GM12865 (cell line): Measurements from ENCODE around the gene SLC2A1.
A peak's percentile ranks its signal among the peaks of the same experiment; 100 is the strongest.

ENCODE experiments used
- DNase-seq: peaks from one replicate; pipeline ENCODE4 v3.0.0; 2010; ENCODE audit warnings: low read depth
- H3K4me3 ChIP-seq: 2 replicates; pipeline ENCODE4 v1.5.1; 2011; ENCODE audit warnings: mild to moderate bottlenecking, low read depth, low read length, control low read depth
- TF ChIP-seq, protein P1 (sequence below): IDR thresholded peaks from 2 replicates; pipeline ENCODE4 v1.5.1; 2011; ENCODE audit warnings: low read length, control low read depth, low read depth, inconsistent platforms; ENCODE audit not compliant: insufficient read depth; ENCODE audit errors: missing control alignments

The SLC2A1 gene

DNA sequence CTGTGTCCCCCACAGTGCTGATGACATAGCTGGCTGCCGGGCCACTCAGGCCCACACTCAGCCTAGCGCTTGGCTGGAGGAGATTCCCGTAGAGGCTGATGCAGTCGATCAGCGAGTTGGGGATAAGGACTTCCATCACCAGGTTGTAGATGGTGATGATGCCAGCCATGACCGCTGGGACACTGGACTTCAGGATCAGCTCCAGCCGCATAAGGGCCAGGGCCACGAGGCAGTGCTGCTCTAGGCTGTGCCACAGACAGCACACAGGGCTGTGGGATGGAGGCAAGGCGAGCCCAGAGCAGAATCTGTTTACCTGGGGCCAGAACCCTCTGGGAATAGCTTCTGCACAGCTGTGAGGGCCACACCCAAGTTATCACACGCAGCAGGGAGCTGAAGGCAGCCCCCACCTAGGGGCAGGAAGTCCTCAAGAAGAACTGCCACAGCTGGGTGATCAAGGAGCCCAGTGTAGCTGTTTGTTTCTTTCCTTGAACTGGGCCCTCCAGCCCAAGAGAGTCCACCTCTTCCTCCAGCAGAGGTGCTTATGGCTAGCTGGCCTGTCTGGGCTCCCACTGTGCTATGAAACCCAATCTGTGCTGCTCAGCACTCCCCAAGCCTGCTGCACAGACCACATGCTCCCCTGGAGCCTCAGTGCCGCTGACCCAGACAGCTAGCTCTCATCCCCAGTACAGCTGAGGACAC is 6.2 kb downstream of the SLC2A1 start:
- peak; percentile 84 for DNase-seq
- TF ChIP-seq, protein P1, sequence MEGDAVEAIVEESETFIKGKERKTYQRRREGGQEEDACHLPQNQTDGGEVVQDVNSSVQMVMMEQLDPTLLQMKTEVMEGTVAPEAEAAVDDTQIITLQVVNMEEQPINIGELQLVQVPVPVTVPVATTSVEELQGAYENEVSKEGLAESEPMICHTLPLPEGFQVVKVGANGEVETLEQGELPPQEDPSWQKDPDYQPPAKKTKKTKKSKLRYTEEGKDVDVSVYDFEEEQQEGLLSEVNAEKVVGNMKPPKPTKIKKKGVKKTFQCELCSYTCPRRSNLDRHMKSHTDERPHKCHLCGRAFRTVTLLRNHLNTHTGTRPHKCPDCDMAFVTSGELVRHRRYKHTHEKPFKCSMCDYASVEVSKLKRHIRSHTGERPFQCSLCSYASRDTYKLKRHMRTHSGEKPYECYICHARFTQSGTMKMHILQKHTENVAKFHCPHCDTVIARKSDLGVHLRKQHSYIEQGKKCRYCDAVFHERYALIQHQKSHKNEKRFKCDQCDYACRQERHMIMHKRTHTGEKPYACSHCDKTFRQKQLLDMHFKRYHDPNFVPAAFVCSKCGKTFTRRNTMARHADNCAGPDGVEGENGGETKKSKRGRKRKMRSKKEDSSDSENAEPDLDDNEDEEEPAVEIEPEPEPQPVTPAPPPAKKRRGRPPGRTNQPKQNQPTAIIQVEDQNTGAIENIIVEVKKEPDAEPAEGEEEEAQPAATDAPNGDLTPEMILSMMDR: no peak
- peak overlapping the region; percentile 14 for H3K4me3 ChIP-seq

DNA sequence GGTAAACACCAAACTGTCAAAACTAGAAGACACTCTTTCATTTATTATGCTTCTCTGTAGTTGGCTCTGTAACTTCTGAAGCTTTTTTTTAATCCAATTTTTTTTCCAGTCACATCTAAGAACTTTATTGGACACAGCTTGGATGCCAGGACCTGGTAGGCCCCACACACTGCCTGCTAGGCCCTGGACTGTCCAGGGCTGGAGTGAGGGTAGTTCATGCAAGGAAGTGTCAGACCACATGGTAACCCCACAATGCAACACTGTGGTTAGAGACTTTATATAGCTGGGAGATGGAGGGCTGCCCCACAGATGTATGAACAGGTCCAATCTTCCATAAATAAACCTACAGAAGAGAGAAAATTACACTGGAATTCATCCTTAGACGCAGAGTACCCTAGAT is 7.1 kb downstream of the SLC2A1 start:
- DNase-seq: no peak
- H3K4me3 ChIP-seq: no peak overlapping the region

DNA sequence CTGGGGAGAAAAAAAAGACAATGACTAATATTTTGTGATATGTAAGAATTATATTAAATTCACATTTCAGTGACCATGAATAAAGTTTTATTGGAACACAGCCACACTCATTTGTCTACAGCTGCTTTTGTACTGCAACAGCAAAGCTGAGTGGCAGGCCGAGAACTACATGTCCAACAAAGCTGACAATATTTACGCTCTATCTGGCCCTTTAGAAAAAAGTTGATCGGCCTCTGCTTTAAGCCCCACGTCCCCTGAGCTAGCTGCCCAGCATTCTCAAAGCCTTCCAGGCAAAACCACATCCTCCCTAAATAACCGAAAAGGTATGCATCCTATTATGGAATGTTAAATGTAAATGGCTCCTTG is 8.6 kb downstream of the SLC2A1 start:
- no peak overlapping the region for H3K4me3 ChIP-seq

More for the DNA sequence above, 7.1 kb downstream of the SLC2A1 start:
- TF ChIP-seq, protein P1: no peak

DNA sequence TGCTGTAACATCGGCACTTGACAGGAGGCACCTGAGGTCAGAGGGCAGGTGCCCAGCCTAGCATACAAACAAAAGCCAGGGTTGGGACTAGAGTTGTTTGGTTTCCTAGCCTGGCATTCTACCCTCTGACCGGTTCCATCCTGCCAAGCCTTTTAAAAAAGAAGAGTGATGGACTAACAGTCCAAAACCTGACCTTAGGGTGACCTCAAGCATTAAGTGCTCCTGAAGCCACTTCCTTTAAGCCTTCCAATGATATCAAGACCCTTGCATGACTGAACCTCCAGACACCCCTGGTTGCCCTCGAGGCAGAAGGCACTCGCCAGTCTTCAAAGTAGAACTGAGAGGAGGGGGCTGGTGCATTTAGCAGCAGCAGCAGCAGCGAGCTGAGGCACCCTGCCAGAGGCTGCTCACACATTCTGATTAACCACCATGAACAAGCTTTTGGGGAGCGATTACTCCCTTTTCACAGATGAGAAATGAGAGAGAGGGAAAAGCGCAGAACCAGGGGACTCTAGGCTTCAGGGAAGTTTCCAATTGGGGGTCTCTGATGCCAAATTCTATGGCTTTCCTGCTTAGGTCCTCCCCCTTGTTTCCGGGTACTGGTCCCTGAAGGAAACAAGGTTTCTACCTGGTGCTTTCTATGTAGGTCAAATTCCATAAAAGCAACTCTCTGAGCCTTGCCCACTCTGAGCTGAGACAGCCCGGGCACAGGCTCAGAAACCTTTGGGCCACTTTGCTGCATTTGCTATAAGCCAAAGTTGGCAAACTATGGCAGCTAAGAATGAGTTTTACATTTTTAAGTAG is 9.2 kb downstream of the SLC2A1 start:
- TF ChIP-seq, protein P1: no peak
- DNase-seq: no peak
- H3K4me3 ChIP-seq: no peak overlapping the region

More for the DNA sequence above, 8.6 kb downstream of the SLC2A1 start:
- TF ChIP-seq, protein P1: no peak
- DNase-seq: no peak

DNA sequence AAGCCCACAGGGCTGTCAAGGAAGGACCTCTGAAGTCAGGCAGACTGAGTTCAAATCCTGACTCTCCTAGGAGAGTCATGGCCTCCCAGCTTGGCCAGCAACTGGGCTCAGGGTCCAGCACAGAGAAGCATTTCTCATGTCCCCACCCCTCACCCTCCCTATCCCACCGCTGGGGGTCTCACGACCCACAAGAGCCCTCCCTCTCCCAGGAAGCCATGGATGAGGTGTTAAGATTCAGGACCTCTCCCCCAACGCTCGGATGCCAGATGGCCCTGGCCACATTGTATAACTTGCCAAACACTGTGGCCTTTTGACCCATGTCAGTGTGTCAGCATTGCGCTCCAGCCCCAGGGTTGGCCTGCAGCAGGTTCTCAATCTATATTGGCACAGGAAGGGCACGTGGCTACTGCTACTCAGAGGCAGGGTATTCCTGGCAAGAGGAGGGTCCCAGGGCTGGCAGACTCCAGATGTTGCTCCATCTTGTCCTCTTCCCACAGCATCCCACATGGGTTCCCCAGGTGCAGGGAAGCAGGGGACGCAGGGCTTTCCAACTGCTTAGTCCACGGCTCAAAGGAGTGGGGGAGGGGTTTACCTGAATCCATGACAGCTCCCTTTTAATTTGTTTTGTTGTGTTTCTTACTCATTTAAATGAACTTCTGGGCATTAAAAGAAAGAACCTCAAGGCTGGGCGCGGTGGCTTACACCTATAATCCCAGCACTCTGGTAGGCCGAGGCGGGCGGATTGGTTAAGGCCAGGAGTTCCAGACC is 10.5 kb downstream of the SLC2A1 start:
- no peak overlapping the region for H3K4me3 ChIP-seq
- peak; percentile 1 for DNase-seq
- TF ChIP-seq, protein P1: no peak

DNA sequence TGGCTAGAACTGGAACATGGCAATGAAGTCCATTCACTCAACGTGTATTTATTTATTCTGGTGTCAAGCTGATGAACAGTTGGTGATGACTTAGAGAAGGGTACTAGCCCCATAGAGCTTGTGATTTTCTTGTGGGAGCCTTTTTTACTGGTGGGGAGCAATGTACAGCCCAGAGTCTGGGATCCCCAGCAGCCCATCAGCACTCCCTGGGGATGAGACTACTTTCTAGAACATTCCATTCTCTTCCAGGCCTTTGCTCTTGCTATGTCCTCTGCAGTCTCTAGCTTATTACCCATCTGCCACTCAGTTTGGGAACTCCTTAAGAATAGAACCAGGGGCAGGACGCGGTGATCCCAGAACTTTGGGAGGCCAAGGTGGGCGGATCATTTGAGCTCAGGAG is 11.6 kb downstream of the SLC2A1 start:
- TF ChIP-seq, protein P1: no peak
- H3K4me3 ChIP-seq: no peak overlapping the region
- no peak for DNase-seq
